Endothelial cell of umbilical vein (primary cell): ENCODE results near the gene SUFU.

Source experiments
- EZH2 ChIP-seq: IDR thresholded peaks from 2 replicates; pipeline ENCODE4 v1.6.1; 2012; ENCODE audit warnings: borderline replicate concordance, low read depth, mild to moderate bottlenecking, moderate library complexity, low read length, inconsistent platforms; ENCODE audit not compliant: severe bottlenecking
- FOS ChIP-seq: IDR thresholded peaks from 2 replicates; pipeline ENCODE4 v1.6.1; 2011; ENCODE audit warnings: mild to moderate bottlenecking, low read length, moderate library complexity, borderline replicate concordance; ENCODE audit not compliant: insufficient read depth
- JUN ChIP-seq: IDR thresholded peaks from 2 replicates; pipeline ENCODE4 v1.6.1; 2011; ENCODE audit warnings: borderline replicate concordance, low read depth; ENCODE audit not compliant: insufficient read length, insufficient read depth
- TF ChIP-seq, protein P1 (sequence below), 2 donors: IDR thresholded peaks; 1 replicate in 1 of 2; 2 replicates in 1 of 2; pipeline ENCODE4 v1.5.1; 2011; ENCODE audit warnings: low read length in 2 of 2, mild to moderate bottlenecking in 2 of 2, moderate library complexity in 2 of 2, control low read depth in 1 of 2, inconsistent platforms in 1 of 2, low read depth in 1 of 2; ENCODE audit not compliant: insufficient read depth in 1 of 2; ENCODE audit errors: extremely low read depth in 1 of 2

DNA sequence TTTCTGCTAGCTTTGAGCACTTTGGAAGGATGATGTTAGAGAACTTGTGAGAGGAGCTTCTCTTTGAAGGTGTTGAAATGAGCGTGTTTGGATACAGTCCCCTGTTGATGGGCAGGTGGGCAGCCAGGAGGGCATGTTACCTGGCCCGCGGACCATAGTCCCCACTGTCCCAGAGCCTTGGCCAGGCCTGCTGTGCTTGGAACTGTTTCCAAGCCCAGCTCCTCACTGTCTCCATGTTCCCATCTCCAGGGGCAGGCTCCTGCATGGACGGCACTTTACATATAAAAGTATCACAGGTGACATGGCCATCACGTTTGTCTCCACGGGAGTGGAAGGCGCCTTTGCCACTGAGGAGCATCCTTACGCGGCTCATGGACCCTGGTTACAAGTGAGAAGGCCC is 113.3 kb downstream of the SUFU start:
- TF ChIP-seq, protein P1, sequence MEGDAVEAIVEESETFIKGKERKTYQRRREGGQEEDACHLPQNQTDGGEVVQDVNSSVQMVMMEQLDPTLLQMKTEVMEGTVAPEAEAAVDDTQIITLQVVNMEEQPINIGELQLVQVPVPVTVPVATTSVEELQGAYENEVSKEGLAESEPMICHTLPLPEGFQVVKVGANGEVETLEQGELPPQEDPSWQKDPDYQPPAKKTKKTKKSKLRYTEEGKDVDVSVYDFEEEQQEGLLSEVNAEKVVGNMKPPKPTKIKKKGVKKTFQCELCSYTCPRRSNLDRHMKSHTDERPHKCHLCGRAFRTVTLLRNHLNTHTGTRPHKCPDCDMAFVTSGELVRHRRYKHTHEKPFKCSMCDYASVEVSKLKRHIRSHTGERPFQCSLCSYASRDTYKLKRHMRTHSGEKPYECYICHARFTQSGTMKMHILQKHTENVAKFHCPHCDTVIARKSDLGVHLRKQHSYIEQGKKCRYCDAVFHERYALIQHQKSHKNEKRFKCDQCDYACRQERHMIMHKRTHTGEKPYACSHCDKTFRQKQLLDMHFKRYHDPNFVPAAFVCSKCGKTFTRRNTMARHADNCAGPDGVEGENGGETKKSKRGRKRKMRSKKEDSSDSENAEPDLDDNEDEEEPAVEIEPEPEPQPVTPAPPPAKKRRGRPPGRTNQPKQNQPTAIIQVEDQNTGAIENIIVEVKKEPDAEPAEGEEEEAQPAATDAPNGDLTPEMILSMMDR (IDR thresholded peaks at IDR 0.05; ENCODE audit: extremely low read depth in 1 of 2, insufficient read depth in 1 of 2, low read depth in 1 of 2, low read length in 2 of 2) = no peak
- TF ChIP-seq EZH2 = no peak
- TF ChIP-seq FOS = no peak
- no peak for TF ChIP-seq JUN
